ENCODE measurements around the gene LRMDA. TPM values are rescaled to one million over a fixed set of nuclear protein-coding genes. Genes with fewer than 3 reads are reported as not detected.
A peak's percentile ranks its signal among the peaks of the same experiment; 100 is the strongest.

Gene LRMDA
- polyA plus RNA-seq, 1 donor (not counting 4 experiments of a cell fraction or from before 2014, with no cell fraction given) = not detected

DNA sequence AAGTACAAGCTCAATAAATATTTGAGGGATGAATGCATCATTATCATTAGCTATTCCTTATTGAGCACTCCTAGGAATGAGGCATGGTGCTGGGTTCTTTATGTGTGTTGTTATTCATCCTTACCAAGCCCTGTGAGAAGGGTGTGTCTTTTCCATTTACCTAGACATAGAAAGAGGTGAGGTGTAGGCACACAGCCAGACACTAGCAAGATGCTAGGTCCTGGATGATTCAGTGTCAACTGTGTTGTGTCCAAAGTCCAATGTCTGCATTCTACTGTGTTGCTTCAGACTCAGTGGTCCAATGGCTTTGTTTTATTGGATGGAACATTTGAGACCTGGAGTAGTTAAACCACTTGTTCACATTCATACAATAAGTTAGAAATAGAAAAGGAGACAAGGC lies 605.5 kb downstream of the LRMDA start:
- DNase-seq (ENCODE audit: low read depth, low spot score) = no peak
- H3K9me1 ChIP-seq (ENCODE audit: control insufficient read depth, extremely low read depth, insufficient read depth, low read length) = no peaks in the 10 kb centered on the region
- no peaks in the 10 kb centered on the region for H3K79me2 ChIP-seq (ENCODE audit: control insufficient read depth, insufficient read depth, low read length)
- no peak overlapping the region for H2AFZ ChIP-seq (ENCODE audit: control insufficient read depth, low read length)
- dilution Hi-C loops (cut with MboI; ENCODE audit: extremely low pct_ligation_motif_present, low sequenced_read_pairs) = no loop called here
- H3K4me1 ChIP-seq (ENCODE audit: control insufficient read depth, extremely low read depth, insufficient read depth, low read length) = peaks cover 8% of the 10 kb centered on the region
- H3K4me3 ChIP-seq (ENCODE audit: control insufficient read depth in 2 of 3, extremely low read depth in 1 of 3, insufficient read depth in 2 of 3, low read depth in 1 of 3, low read length in 3 of 3) = no peak overlapping the region
- no peaks in the 10 kb centered on the region for H4K20me1 ChIP-seq (ENCODE audit: control insufficient read depth, extremely low read depth, insufficient read depth, low read length)
- H3K9ac ChIP-seq (ENCODE audit: control insufficient read depth, extremely low read depth, insufficient read depth, low read length) = no peak overlapping the region
- no peaks in the 10 kb centered on the region for H3K36me3 ChIP-seq (ENCODE audit: control insufficient read depth in 2 of 2, extremely low read depth in 1 of 2, insufficient read depth in 2 of 2, low read length in 2 of 2)
- no peak overlapping the region for H3K4me2 ChIP-seq (ENCODE audit: control insufficient read depth, extremely low read depth, insufficient read depth, low read depth, low read length)
- peaks cover 3% of the 10 kb centered on the region for H3K9me3 ChIP-seq (ENCODE audit: control insufficient read depth, low read depth, low read length)
- peak; percentile 60 for FAIRE-seq
- TF ChIP-seq EZH2 (IDR thresholded peaks at IDR 0.05; ENCODE audit: low read length) (no peak), CTCF (optimal IDR thresholded peaks at IDR 0.05 in 1 of 3, IDR thresholded peaks at IDR 0.05 in 1 of 3, conservative IDR thresholded peaks at IDR 0.05 in 1 of 3; ENCODE audit: extremely low read depth in 1 of 3, insufficient read depth in 2 of 3, low read length in 3 of 3) (no peak)
- H3K27ac ChIP-seq (ENCODE audit: control insufficient read depth, insufficient read depth, low read length) = no peak overlapping the region
- H3K27me3 ChIP-seq (ENCODE audit: control insufficient read depth, extremely low read depth, insufficient read depth, low read length) = peaks cover 4% of the 10 kb centered on the region

DNA sequence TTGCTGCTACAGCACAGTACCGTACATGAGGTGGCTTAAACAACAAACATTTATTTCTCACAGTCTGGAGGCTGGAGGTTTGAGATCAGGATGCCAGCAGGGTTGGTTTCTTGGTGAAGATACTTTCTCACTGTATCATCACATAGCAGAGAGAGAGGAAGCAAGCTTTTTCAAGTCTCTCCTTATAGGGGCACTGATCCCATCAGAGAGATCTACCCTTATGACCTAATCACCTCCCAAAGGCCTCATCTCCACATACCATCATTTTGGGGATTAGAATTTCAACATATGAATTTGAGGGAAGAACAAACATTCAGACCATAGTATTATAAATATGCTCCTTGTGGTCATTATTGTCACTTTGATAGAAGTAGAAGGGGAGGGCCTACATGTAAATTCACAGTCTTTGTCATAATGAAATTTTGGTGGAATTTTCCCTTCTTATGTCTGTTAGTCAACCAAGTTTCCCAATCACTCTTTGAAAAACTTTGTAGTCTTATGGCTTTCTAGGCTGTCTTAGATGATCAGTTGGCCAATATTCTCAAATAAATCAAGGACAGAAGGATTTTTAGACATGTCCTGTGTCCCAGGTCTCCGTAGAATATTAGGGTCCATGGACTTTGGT lies 606.2 kb downstream of the LRMDA start:
- no peak overlapping the region for H3K9ac ChIP-seq (ENCODE audit: control insufficient read depth, extremely low read depth, insufficient read depth, low read length)
- H3K27ac ChIP-seq (ENCODE audit: control insufficient read depth, insufficient read depth, low read length) = no peak overlapping the region
- no peak for FAIRE-seq
- no peak for DNase-seq (ENCODE audit: low read depth, low spot score)
- no peaks in the 10 kb centered on the region for H3K36me3 ChIP-seq (ENCODE audit: control insufficient read depth in 2 of 2, extremely low read depth in 1 of 2, insufficient read depth in 2 of 2, low read length in 2 of 2)
- H3K4me1 ChIP-seq (ENCODE audit: control insufficient read depth, extremely low read depth, insufficient read depth, low read length) = peaks cover 8% of the 10 kb centered on the region
- no peaks in the 10 kb centered on the region for H3K79me2 ChIP-seq (ENCODE audit: control insufficient read depth, insufficient read depth, low read length)
- H4K20me1 ChIP-seq (ENCODE audit: control insufficient read depth, extremely low read depth, insufficient read depth, low read length) = no peaks in the 10 kb centered on the region
- no peaks in the 10 kb centered on the region for H3K9me1 ChIP-seq (ENCODE audit: control insufficient read depth, extremely low read depth, insufficient read depth, low read length)
- dilution Hi-C loops (cut with MboI; ENCODE audit: extremely low pct_ligation_motif_present, low sequenced_read_pairs) = no loop called here
- no peak overlapping the region for H3K4me2 ChIP-seq (ENCODE audit: control insufficient read depth, extremely low read depth, insufficient read depth, low read depth, low read length)
- H2AFZ ChIP-seq (ENCODE audit: control insufficient read depth, low read length) = no peak overlapping the region
- no peak for TF ChIP-seq EZH2 (IDR thresholded peaks at IDR 0.05; ENCODE audit: low read length)
- TF ChIP-seq CTCF (optimal IDR thresholded peaks at IDR 0.05 in 1 of 3, IDR thresholded peaks at IDR 0.05 in 1 of 3, conservative IDR thresholded peaks at IDR 0.05 in 1 of 3; ENCODE audit: extremely low read depth in 1 of 3, insufficient read depth in 2 of 3, low read length in 3 of 3) = no peak
- H3K4me3 ChIP-seq (ENCODE audit: control insufficient read depth in 2 of 3, extremely low read depth in 1 of 3, insufficient read depth in 2 of 3, low read depth in 1 of 3, low read length in 3 of 3) = no peak overlapping the region
- peaks cover 4% of the 10 kb centered on the region for H3K27me3 ChIP-seq (ENCODE audit: control insufficient read depth, extremely low read depth, insufficient read depth, low read length)
- peaks cover 3% of the 10 kb centered on the region for H3K9me3 ChIP-seq (ENCODE audit: control insufficient read depth, low read depth, low read length)

All from keratinocyte (primary cell).